Cardiac muscle cell (in vitro differentiated cells and primary cell): ENCODE measurements around the gene APBA2. TPM values are rescaled to one million over a fixed set of nuclear protein-coding genes. Genes with fewer than 3 reads are reported as not detected.
A peak's percentile ranks its signal among the peaks of the same experiment; 100 is the strongest.

Source experiments
- DNase-seq, 2 donors: peaks; one replicate each; pipeline versions ENCODE4 v3.0.0 to v3.0.0-alpha.2; 2010 to 2017; ENCODE audit warnings: low read depth in 1 of 2, low spot score in 1 of 2
- H3K27ac ChIP-seq: fragments of 200-600 bp; sonication (generic); 2 replicates; pipeline ENCODE4 v1.5.1; 2016
- H3K27me3 ChIP-seq: fragments of 200-600 bp; sonication (generic); 2 replicates; pipeline ENCODE4 v1.6.0; 2016; ENCODE audit warnings: control low read depth
- H3K36me3 ChIP-seq: fragments of 200-600 bp; sonication (generic); 2 replicates; pipeline ENCODE4 v1.5.1; 2016; ENCODE audit warnings: control low read depth
- H3K4me1 ChIP-seq: fragments of 200-600 bp; sonication (generic); 2 replicates; pipeline ENCODE4 v1.8.1; 2017; ENCODE audit warnings: low read depth, mild to moderate bottlenecking, mixed run types
- H3K4me3 ChIP-seq: fragments of 200-600 bp; sonication (generic); 2 replicates; pipeline ENCODE4 v1.5.1; 2016; ENCODE audit warnings: mild to moderate bottlenecking
- H3K9me3 ChIP-seq: fragments of 200-600 bp; sonication (generic); 2 replicates; pipeline ENCODE4 v1.5.1; 2017; ENCODE audit warnings: low read depth, mild to moderate bottlenecking, control low read depth
- CTCF ChIP-seq: IDR thresholded peaks from 2 replicates; pipeline ENCODE4 v1.5.1; 2012; ENCODE audit warnings: low read depth, mild to moderate bottlenecking, low read length
- polyA plus RNA-seq: library from polyadenylated mRNA; unstranded; fragments of >200 nt; fragmentation: Nextera tagmentation; extraction: Ambion mirVana; gene quantifications from 2 replicates; pipeline ENCODE4 v1.2.1, GENCODE V29; 2016
- total RNA-seq: library from RNA; depleted of rRNA; stranded (reverse); fragments of >200 nt; gene quantifications from 2 replicates; pipeline ENCODE4 v1.2.3, GENCODE V29; 2016

APBA2 gene
- total and polyA plus RNA-seq, 2 experiments from 2014 or later: 20.5 to 33.2 TPM

GRCh38 chr15:28912422-28912821, 26.6 kb downstream of the APBA2 start:
- no peaks in the 10 kb centered on the region for H3K36me3 ChIP-seq
- no peak overlapping the region for H3K27ac ChIP-seq
- no peaks in the 10 kb centered on the region for H3K27me3 ChIP-seq
- H3K4me3 ChIP-seq: no peak overlapping the region
- DNase-seq: peak in 1 of 2 donors; percentile 38
- no peak for TF ChIP-seq CTCF
- H3K9me3 ChIP-seq: no peaks in the 10 kb centered on the region
- no peaks in the 10 kb centered on the region for H3K4me1 ChIP-seq

GRCh38 chr15:28913171-28913765, 27.5 kb downstream of the APBA2 start:
- H3K27me3 ChIP-seq: no peaks in the 10 kb centered on the region
- no peaks in the 10 kb centered on the region for H3K9me3 ChIP-seq
- H3K36me3 ChIP-seq: no peaks in the 10 kb centered on the region
- no peaks in the 10 kb centered on the region for H3K4me1 ChIP-seq
- H3K27ac ChIP-seq: no peak overlapping the region
- TF ChIP-seq CTCF: peak; percentile 18
- peak in 1 of 2 donors; percentile 9 for DNase-seq
- no peak overlapping the region for H3K4me3 ChIP-seq

- Histone ChIP-seq H3K27me3 (no peaks in the 10 kb centered on the region), H3K9me3 (no peaks in the 10 kb centered on the region), H3K4me1 (no peaks in the 10 kb centered on the region), H3K4me3 (no peak overlapping the region), H3K27ac (no peak overlapping the region), H3K36me3 (no peaks in the 10 kb centered on the region)
- no peak for TF ChIP-seq CTCF
- DNase-seq: no peak
Measured at GRCh38 chr15:28914046-28914445, 28.3 kb downstream of the APBA2 start.

GRCh38 chr15:28914483-28915023, 28.8 kb downstream of the APBA2 start:
- Histone ChIP-seq H3K4me3 (no peak overlapping the region), H3K36me3 (no peaks in the 10 kb centered on the region), H3K9me3 (no peaks in the 10 kb centered on the region), H3K27ac (no peak overlapping the region), H3K27me3 (no peaks in the 10 kb centered on the region), H3K4me1 (no peaks in the 10 kb centered on the region)
- TF ChIP-seq CTCF: no peak
- peak in 1 of 2 donors; percentile 21 for DNase-seq

GRCh38 chr15:28915041-28915810, 29.5 kb downstream of the APBA2 start:
- Histone ChIP-seq H3K27me3 (no peaks in the 10 kb centered on the region), H3K4me1 (no peaks in the 10 kb centered on the region), H3K36me3 (no peaks in the 10 kb centered on the region), H3K9me3 (no peaks in the 10 kb centered on the region), H3K4me3 (no peak overlapping the region), H3K27ac (no peak overlapping the region)
- TF ChIP-seq CTCF: no peak
- no peak for DNase-seq
